ENCODE results near the gene PCDHB4. TPM values are rescaled to one million over a fixed set of nuclear protein-coding genes. Genes with fewer than 3 reads are reported as not detected.
"Not testable (repeated sequence)": the region's sequence is repeated elsewhere in the genome, so short reads cannot be mapped to it uniquely, and the experiment has no call there.

PCDHB4 gene
- total RNA-seq, 3 donors from 2014 or later (not counting 1 experiment from before 2014, with no cell fraction given): not detected

GRCh38 chr5:141105350-141105749 is 16.3 kb upstream of the PCDHB4 start:
- H3K27me3 Mint-ChIP-seq (ENCODE audit: low read depth in 2 of 2): peaks cover 0 to 3% of the 10 kb centered on the region in 2 donors
- H3K36me3 Mint-ChIP-seq: peaks cover 2% of the 10 kb centered on the region
- no peak for TF ChIP-seq CTCF (IDR thresholded peaks at IDR 0.05)
- no peak for ATAC-seq
- H3K4me3 ChIP-seq (ENCODE audit: low read length): no peak overlapping the region
- peaks cover 11% of the 10 kb centered on the region for H3K9me3 ChIP-seq (ENCODE audit: control insufficient read depth, insufficient read depth, low read length)
- H3K4me1 Mint-ChIP-seq: peaks cover 0 to 2% of the 10 kb centered on the region in 2 donors
- no peak overlapping the region for H3K27ac Mint-ChIP-seq
- intact Hi-C loops (cut with micrococcal nuclease): no loop called here
- peaks cover under 1% of the 10 kb centered on the region for H3K27me3 ChIP-seq (ENCODE audit: control insufficient read depth, insufficient read depth, low read length)
- H3K4me1 ChIP-seq (ENCODE audit: control insufficient read depth, insufficient read depth, low read length): no peaks in the 10 kb centered on the region
- DNase-seq: no peak
- H3K4me3 Mint-ChIP-seq: no peak overlapping the region
- WGBS (ENCODE audit: insufficient coverage): 85% methylated on average over 1 of the region's 2 CpGs
- no peak overlapping the region for H3K27ac ChIP-seq (ENCODE audit: low read length)
- H3K36me3 ChIP-seq (ENCODE audit: control insufficient read depth, insufficient read depth, low read length): no peaks in the 10 kb centered on the region
- peaks cover 2 to 4% of the 10 kb centered on the region in 2 donors for H3K9me3 Mint-ChIP-seq

- no peaks in the 10 kb centered on the region for H3K4me1 Mint-ChIP-seq
- peaks cover 0 to 7% of the 10 kb centered on the region in 2 donors for H3K27me3 Mint-ChIP-seq (ENCODE audit: low read depth in 2 of 2)
- H3K27ac Mint-ChIP-seq: no peak overlapping the region
- peaks cover 5 to 14% of the 10 kb centered on the region in 2 donors for H3K9me3 Mint-ChIP-seq
- H3K36me3 Mint-ChIP-seq: peaks cover 20% of the 10 kb centered on the region
- Histone ChIP-seq H3K27me3 (ENCODE audit: control insufficient read depth, insufficient read depth, low read length) (peaks cover 2% of the 10 kb centered on the region), H3K27ac (ENCODE audit: low read length) (no peak overlapping the region), H3K36me3 (ENCODE audit: control insufficient read depth, insufficient read depth, low read length) (no peaks in the 10 kb centered on the region), H3K9me3 (ENCODE audit: control insufficient read depth, insufficient read depth, low read length) (peaks cover 4% of the 10 kb centered on the region), H3K4me1 (ENCODE audit: control insufficient read depth, insufficient read depth, low read length) (no peaks in the 10 kb centered on the region), H3K4me3 (ENCODE audit: low read length) (no peak overlapping the region)
- intact Hi-C loops (cut with micrococcal nuclease): no loop called here
- no peak for TF ChIP-seq CTCF (IDR thresholded peaks at IDR 0.05)
- ATAC-seq (no peak), DNase-seq (no peak)
- no CpG with 5 or more reads among the region's 2 CpGs for WGBS (ENCODE audit: insufficient coverage)
- no peak overlapping the region for H3K4me3 Mint-ChIP-seq
Observed at GRCh38 chr5:141119250-141119649, 2.4 kb upstream of the PCDHB4 start.

- Mint-ChIP-seq H3K27me3 (ENCODE audit: low read depth in 2 of 2) (peaks cover 0 to 7% of the 10 kb centered on the region in 2 donors), H3K9me3 (peaks cover 2 to 3% of the 10 kb centered on the region in 2 donors), H3K27ac (no peak overlapping the region), H3K36me3 (peaks cover 8% of the 10 kb centered on the region), H3K4me3 (no peak overlapping the region), H3K4me1 (no peaks in the 10 kb centered on the region)
- Histone ChIP-seq H3K9me3 (ENCODE audit: control insufficient read depth, insufficient read depth, low read length) (peaks cover 4% of the 10 kb centered on the region), H3K4me1 (ENCODE audit: control insufficient read depth, insufficient read depth, low read length) (no peaks in the 10 kb centered on the region), H3K36me3 (ENCODE audit: control insufficient read depth, insufficient read depth, low read length) (no peaks in the 10 kb centered on the region), H3K4me3 (ENCODE audit: low read length) (no peak overlapping the region), H3K27me3 (ENCODE audit: control insufficient read depth, insufficient read depth, low read length) (peaks cover 2% of the 10 kb centered on the region), H3K27ac (ENCODE audit: low read length) (no peak overlapping the region)
- no peak for DNase-seq
- no peak for ATAC-seq
- no peak for TF ChIP-seq CTCF (IDR thresholded peaks at IDR 0.05)
- intact Hi-C loops (cut with micrococcal nuclease): no loop called here
- 41% methylated on average over 12 of the region's 12 CpGs for WGBS (ENCODE audit: insufficient coverage)
Observed at GRCh38 chr5:141121985-141122384, 367 bp downstream of the PCDHB4 start.

GRCh38 chr5:141123396-141124135 is 1.9 kb downstream of the PCDHB4 start:
- H3K27me3 ChIP-seq (ENCODE audit: control insufficient read depth, insufficient read depth, low read length); H3K27me3 Mint-ChIP-seq (ENCODE audit: low read depth in 2 of 2); H3K27ac ChIP-seq (ENCODE audit: low read length); H3K4me1 ChIP-seq (ENCODE audit: control insufficient read depth, insufficient read depth, low read length); H3K4me3 Mint-ChIP-seq; H3K4me1 Mint-ChIP-seq; DNase-seq; H3K27ac Mint-ChIP-seq; H3K36me3 ChIP-seq (ENCODE audit: control insufficient read depth, insufficient read depth, low read length); H3K4me3 ChIP-seq (ENCODE audit: low read length); ATAC-seq; H3K9me3 ChIP-seq (ENCODE audit: control insufficient read depth, insufficient read depth, low read length); H3K9me3 Mint-ChIP-seq; intact Hi-C loops (cut with micrococcal nuclease): not testable (repeated sequence)
- WGBS (ENCODE audit: insufficient coverage): 44% methylated on average over 54 of the region's 73 CpGs
- H3K36me3 Mint-ChIP-seq: peaks cover 14% of the 10 kb centered on the region
